C4-2B (cell line): Measurements from ENCODE around the gene DSCAML1.

Source experiments
- H3K27ac ChIP-seq: fragments of 450-650 bp; 2 replicates; pipeline ENCODE4 v1.5.1; 2017
- CTCF ChIP-seq: fragments of 450-650 bp; conservative IDR thresholded peaks from 2 replicates; pipeline ENCODE4 v1.5.1; 2017; ENCODE audit warnings: mild to moderate bottlenecking
- ZFX ChIP-seq: fragments of 450-650 bp; IDR thresholded peaks from 2 replicates; pipeline ENCODE4 v1.6.1; 2017

Gene DSCAML1

GRCh38 chr11:117511931-117512539, 285.0 kb downstream of the DSCAML1 start:
- no peak overlapping the region for H3K27ac ChIP-seq
- TF ChIP-seq CTCF (no peak), ZFX (no peak)

- TF ChIP-seq ZFX (no peak), CTCF (no peak)
- no peak overlapping the region for H3K27ac ChIP-seq
Observed at GRCh38 chr11:117511483-117511930, 285.5 kb downstream of the DSCAML1 start.

- TF ChIP-seq ZFX (no peak), CTCF (no peak)
- no peak overlapping the region for H3K27ac ChIP-seq
Observed at GRCh38 chr11:117510646-117511045, 286.4 kb downstream of the DSCAML1 start.

DNA sequence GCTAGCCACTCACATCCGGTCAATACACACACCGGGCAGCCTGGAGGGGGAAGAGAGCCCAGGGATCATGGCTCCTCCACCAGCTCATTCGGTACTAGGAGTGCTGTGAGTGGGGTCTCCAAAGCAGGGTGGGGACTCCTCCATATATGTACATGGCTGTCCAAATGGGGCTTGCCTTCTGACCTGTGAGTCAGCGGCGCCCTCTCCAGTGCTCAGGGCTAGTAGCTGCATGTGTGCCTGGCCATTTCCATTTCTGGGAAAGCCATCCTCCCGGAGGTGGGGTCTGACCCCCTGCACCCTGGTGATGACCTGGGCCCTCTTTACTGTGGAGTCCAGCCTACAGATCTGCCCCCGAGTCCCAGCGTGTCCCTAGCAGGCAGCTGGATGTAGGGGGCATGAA, 287.5 kb downstream of the DSCAML1 start:
- H3K27ac ChIP-seq = no peak overlapping the region
- TF ChIP-seq CTCF (no peak), ZFX (no peak)

- H3K27ac ChIP-seq = no peak overlapping the region
- TF ChIP-seq CTCF (no peak), ZFX (no peak)
Observed at GRCh38 chr11:117506971-117507370, 290.0 kb downstream of the DSCAML1 start.

DNA sequence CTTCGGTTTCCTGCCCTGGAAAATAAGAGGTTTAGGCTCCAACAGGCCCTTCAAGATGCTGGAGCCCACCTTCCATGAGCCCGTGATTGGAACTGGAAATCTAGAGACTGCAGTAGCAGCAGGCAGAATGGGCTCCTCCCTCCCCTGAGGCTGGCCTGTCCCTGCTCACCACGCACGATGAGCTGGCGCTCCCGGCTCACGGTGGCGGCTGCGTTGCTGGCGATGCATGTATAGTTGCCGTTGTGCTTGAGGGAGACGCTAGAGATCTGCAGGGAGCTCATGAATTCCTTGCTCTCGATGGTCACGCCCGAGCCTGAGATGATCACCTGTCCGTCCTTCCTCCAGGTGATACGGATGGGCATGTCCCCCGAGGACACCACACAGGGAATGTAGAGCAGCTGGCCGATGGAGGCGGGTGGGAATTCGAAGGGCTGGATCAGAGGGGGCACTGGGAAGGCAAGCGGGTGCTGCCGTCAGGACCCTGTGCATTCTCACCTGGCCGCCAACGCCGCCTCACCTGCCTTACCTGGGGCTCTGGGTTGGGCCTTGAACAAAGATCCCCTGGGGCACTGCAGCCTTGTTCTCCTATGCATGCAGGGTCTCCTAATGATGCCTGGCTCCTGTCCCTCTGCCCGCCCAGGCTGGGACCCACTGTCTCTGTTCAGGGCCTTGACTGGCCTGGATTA, 291.6 kb downstream of the DSCAML1 start:
- H3K27ac ChIP-seq = no peak overlapping the region
- no peak for TF ChIP-seq CTCF
- no peak for TF ChIP-seq ZFX

GRCh38 chr11:117502779-117503100, 294.3 kb downstream of the DSCAML1 start:
- no peak overlapping the region for H3K27ac ChIP-seq
- TF ChIP-seq ZFX = no peak
- no peak for TF ChIP-seq CTCF
